GM12864 (cell line): ENCODE results near the gene PLEKHG5.
A peak's percentile ranks its signal among the peaks of the same experiment; 100 is the strongest.
"Not testable (repeated sequence)": the region's sequence is repeated elsewhere in the genome, so short reads cannot be mapped to it uniquely, and the experiment has no call there.

Experiments
- DNase-seq: peaks from one replicate; pipeline ENCODE4 v3.0.0-alpha.2; 2011; ENCODE audit warnings: low read depth
- H3K4me3 ChIP-seq: 2 replicates; pipeline ENCODE4 v1.5.1; 2011; ENCODE audit warnings: mild to moderate bottlenecking, low read depth, low read length, control low read depth
- CTCF ChIP-seq: IDR thresholded peaks from 2 replicates; pipeline ENCODE4 v1.5.1; 2011; ENCODE audit warnings: low read depth, mild to moderate bottlenecking, moderate library complexity, low read length, control low read depth, inconsistent platforms; ENCODE audit errors: missing control alignments

The PLEKHG5 gene

DNA sequence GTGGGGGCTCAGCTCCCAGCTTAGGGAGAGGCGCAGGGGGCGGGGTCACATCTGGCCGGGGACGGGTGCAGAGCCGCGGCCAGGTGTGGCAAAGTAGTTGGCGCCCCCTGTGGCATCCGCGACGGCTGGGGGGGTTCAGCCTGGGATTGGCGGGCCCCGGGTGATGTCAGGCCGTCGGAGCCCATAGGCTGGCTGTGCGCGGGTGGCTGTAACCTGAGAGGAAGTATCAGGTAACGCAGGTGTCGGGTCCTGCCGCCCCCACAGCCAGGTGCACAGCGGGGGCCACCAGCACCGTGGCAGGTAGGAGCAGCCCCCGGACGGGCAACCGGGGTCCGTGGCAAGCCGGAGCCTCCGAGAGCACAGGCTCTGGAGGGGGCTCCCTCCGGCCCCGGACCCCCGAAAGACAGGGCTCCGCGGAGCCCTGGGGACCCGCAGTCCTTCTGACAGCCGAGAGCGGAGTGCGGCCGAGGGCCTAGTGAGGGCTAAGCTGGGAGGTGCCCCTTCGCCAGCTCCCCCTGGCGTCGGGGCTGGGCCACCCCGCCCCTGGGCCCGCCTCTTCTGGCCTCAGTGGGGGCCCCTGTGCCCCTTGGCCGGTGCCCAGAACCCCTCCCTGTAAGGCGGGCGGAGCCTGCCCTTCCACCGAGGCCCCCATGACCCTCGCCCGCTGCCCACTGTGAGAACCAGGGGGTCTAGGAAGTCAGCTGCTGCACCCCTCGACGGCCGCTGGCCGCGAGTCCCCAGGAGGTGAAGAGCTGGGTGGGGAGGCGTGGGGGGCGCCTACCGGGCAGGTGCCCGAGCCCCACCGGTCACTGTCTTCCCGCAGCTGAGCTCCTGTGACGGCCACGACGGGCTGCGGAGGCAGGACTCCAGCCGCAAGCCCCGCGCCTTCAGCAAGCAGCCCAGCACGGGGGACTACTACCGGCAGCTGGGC, 43.4 kb downstream of the PLEKHG5 start:
- no peak for TF ChIP-seq CTCF
- H3K4me3 ChIP-seq = no peak overlapping the region
- DNase-seq = no peak

DNA sequence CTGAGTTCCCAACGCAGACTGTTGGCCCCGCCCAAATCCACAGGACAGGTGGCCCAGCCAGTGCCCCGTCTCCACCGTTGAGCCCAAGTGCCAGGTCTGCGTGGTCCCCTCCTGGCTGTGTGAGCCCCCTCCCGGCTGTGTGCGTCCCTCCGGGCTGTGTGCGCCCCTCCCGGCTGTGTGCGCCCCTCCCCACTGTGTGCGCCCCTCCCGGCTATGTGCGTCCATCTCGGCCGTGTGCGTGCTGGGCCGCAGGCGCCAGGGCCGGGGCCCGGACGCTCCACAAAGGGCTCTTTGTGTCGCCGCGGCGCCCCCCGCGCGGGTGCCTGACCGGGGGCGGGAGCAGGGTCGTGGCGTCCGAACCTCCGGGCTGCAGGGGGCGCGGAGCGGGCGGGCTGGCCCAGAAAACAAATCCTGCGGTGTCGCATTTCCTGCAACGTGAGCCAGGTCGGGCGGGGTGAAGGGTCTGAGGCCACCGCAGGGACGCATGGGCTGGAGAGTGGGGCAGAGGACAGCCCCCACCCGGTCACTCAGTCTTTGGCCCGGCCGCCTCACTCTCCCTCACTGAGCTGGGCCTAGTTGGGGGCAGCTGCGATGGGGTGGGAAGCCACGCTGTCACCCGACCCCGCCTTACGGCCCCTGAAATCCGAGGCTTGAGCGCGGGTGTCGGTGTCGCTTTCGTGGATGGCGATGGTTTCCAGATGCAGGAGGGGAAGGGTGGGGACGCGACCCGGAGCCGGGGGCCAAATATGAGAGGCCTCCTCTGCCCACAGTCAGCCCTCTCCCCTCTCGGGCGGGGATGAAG, 44.2 kb downstream of the PLEKHG5 start:
- TF ChIP-seq CTCF = no peak
- H3K4me3 ChIP-seq = peak overlapping the region; percentile 16; the same call in 1 of the 2 replicates
- no peak for DNase-seq

DNA sequence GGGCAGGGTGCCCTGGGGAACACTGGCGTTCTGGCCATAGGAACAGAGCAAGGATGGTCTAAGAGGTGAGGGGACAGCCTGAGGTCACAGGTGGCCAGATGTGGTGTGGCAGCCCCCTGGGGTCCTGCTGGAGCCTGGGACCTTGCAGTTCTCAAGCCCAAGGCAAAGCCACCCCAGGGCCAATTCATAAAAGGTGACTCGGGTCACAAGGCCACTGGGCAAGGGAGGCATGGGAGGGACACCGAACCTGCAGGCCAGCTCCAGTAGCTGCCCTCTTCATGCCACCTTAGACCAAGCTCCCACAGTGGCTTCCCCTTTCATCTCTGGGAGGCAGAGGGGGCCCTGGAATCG, 44.8 kb downstream of the PLEKHG5 start:
- DNase-seq = no peak
- TF ChIP-seq CTCF = no peak
- H3K4me3 ChIP-seq = no peak overlapping the region

GRCh38 chr1:6445929-6446328, 45.5 kb downstream of the PLEKHG5 start:
- H3K4me3 ChIP-seq, DNase-seq: not testable (repeated sequence)

- DNase-seq = no peak
- TF ChIP-seq CTCF = peak; percentile 60
- no peak overlapping the region for H3K4me3 ChIP-seq
Observed at GRCh38 chr1:6445062-6445763, 46.3 kb downstream of the PLEKHG5 start.

- no peak for DNase-seq
- no peak overlapping the region for H3K4me3 ChIP-seq
- no peak for TF ChIP-seq CTCF
Observed at GRCh38 chr1:6444377-6444776, 47.1 kb downstream of the PLEKHG5 start.

DNA sequence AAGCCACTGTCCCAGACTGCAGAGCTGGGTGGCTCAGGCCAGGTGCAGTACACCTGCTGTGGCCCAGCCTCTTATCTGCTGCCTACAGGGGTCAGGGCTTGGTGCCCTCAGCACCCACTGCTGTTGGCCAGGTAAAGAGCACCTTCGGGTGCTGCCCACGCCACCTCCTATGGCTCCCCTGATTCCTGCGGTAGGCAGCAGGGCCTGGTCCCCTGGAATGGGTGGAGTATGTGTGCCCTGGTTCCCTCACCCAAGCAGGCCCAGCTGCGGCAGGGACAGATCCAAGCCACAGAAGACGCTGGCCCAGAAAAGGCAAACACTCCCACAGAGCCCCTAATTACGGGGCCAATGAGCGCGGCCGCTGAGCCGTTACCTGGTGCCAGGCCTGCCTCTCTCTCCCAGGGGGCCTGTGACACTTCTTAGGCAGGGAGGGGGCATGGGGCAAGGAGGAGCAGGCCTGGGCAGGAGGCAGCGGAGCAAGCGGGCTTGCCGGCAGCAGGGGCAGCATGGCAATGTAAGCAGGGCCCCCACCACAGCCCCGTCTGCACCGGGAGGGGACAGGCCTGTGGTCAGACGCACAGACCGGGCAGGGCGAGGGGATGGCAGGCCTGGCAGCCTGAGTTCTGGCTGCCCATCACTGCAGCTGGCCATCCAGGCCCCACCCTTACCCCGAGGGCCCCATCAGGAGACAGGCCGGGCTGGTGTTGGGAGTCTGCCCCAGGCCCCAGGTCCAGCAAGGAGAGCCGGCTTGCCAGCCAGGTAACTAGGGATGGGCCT, 47.9 kb downstream of the PLEKHG5 start:
- H3K4me3 ChIP-seq = no peak overlapping the region
- no peak for DNase-seq
- TF ChIP-seq CTCF = no peak
